Measurements from ENCODE around the gene PACSIN3. TPM values are rescaled to one million over a fixed set of nuclear protein-coding genes. Genes with fewer than 3 reads are reported as not detected.

PACSIN3 gene
- total RNA-seq, 2 donors from 2014 or later = 48.0 to 66.6 TPM

- Histone ChIP-seq H3K36me3 (ENCODE audit: control insufficient read depth, insufficient read depth, low read length) (peaks cover 19% of the 10 kb centered on the region), H3K4me3 (ENCODE audit: low read length) (no peak overlapping the region), H3K9ac (ENCODE audit: extremely low read depth, low read length, poor library complexity, severe bottlenecking) (no peak overlapping the region), H3K27ac (ENCODE audit: low read depth, low read length) (no peak overlapping the region), H3K9me3 (ENCODE audit: control insufficient read depth, low read length) (no peaks in the 10 kb centered on the region), H3K4me1 (ENCODE audit: control insufficient read depth, insufficient read depth, low read length) (no peaks in the 10 kb centered on the region), H3K27me3 (ENCODE audit: control insufficient read depth, insufficient read depth, low read length, poor library complexity, severe bottlenecking) (no peaks in the 10 kb centered on the region)
- H3K36me3 Mint-ChIP-seq (ENCODE audit: low read depth) = peaks cover 24% of the 10 kb centered on the region
- H3K27me3 Mint-ChIP-seq (ENCODE audit: insufficient read depth) = no peaks in the 10 kb centered on the region
- no peaks in the 10 kb centered on the region for H3K9me3 Mint-ChIP-seq
- H3K4me1 Mint-ChIP-seq = no peaks in the 10 kb centered on the region
- no peak for TF ChIP-seq CTCF (conservative IDR thresholded peaks at IDR 0.05)
- WGBS, 2 experiments (ENCODE audit: insufficient coverage in 1 of 2, insufficient read length in 1 of 2) = 88 to 97% methylated on average over 4 to 6 of the region's 7 CpGs
- DNase-seq = no peak
- H3K27ac Mint-ChIP-seq = no peak overlapping the region
- H3K4me3 Mint-ChIP-seq = no peak overlapping the region
Observed at GRCh38 chr11:47225552-47226400, 39.5 kb upstream of the PACSIN3 start.

GRCh38 chr11:47222696-47223095 lies 36.5 kb upstream of the PACSIN3 start:
- H3K27ac Mint-ChIP-seq = no peak overlapping the region
- no peak overlapping the region for H3K4me3 Mint-ChIP-seq
- peaks cover 24% of the 10 kb centered on the region for H3K36me3 Mint-ChIP-seq (ENCODE audit: low read depth)
- 100% methylated on average over 2 of the region's 2 CpGs for WGBS, 2 experiments (ENCODE audit: insufficient coverage in 1 of 2, insufficient read length in 1 of 2)
- Histone ChIP-seq H3K27me3 (ENCODE audit: control insufficient read depth, insufficient read depth, low read length, poor library complexity, severe bottlenecking) (no peaks in the 10 kb centered on the region), H3K27ac (ENCODE audit: low read depth, low read length) (no peak overlapping the region), H3K4me1 (ENCODE audit: control insufficient read depth, insufficient read depth, low read length) (no peaks in the 10 kb centered on the region), H3K4me3 (ENCODE audit: low read length) (no peak overlapping the region), H3K36me3 (ENCODE audit: control insufficient read depth, insufficient read depth, low read length) (peaks cover 24% of the 10 kb centered on the region), H3K9ac (ENCODE audit: extremely low read depth, low read length, poor library complexity, severe bottlenecking) (no peak overlapping the region), H3K9me3 (ENCODE audit: control insufficient read depth, low read length) (no peaks in the 10 kb centered on the region)
- H3K9me3 Mint-ChIP-seq = no peaks in the 10 kb centered on the region
- H3K4me1 Mint-ChIP-seq = no peaks in the 10 kb centered on the region
- no peak for TF ChIP-seq CTCF (conservative IDR thresholded peaks at IDR 0.05)
- no peak for DNase-seq
- no peaks in the 10 kb centered on the region for H3K27me3 Mint-ChIP-seq (ENCODE audit: insufficient read depth)

DNA sequence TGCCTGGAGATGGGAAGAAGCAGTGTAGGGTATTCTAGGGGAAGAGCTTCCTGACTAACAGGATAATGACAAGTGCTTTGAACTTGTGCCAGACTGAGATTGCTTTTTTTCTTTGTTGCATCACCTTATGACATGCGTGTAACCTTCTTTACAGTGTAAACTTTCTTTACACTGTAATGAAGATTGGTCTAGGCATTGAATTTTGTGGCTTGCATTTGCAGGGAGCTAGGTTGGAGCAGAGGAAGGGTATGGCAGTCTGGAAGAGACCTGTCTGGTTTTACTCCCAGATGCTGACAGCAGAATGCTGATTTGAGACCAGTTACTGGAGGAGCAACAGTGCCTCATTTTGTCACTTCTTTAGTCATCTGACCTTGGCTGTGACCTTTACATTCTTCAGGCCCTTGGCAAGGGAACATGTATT lies 34.2 kb upstream of the PACSIN3 start:
- DNase-seq = no peak
- Histone ChIP-seq H3K9me3 (ENCODE audit: control insufficient read depth, low read length) (no peaks in the 10 kb centered on the region), H3K36me3 (ENCODE audit: control insufficient read depth, insufficient read depth, low read length) (peaks cover 12% of the 10 kb centered on the region), H3K4me1 (ENCODE audit: control insufficient read depth, insufficient read depth, low read length) (no peaks in the 10 kb centered on the region), H3K4me3 (ENCODE audit: low read length) (no peak overlapping the region), H3K27me3 (ENCODE audit: control insufficient read depth, insufficient read depth, low read length, poor library complexity, severe bottlenecking) (no peaks in the 10 kb centered on the region), H3K27ac (ENCODE audit: low read depth, low read length) (peak overlapping the region; percentile 1), H3K9ac (ENCODE audit: extremely low read depth, low read length, poor library complexity, severe bottlenecking) (no peak overlapping the region)
- Mint-ChIP-seq H3K27me3 (ENCODE audit: insufficient read depth) (no peaks in the 10 kb centered on the region), H3K4me1 (peaks cover 7% of the 10 kb centered on the region), H3K4me3 (no peak overlapping the region), H3K36me3 (ENCODE audit: low read depth) (peaks cover 13% of the 10 kb centered on the region), H3K27ac (no peak overlapping the region), H3K9me3 (no peaks in the 10 kb centered on the region)
- TF ChIP-seq CTCF (conservative IDR thresholded peaks at IDR 0.05) = no peak
- WGBS, 2 experiments (ENCODE audit: insufficient coverage in 1 of 2, insufficient read length in 1 of 2) = 100% methylated on average over 1 of the region's 1 CpG; no CpG with 5 or more reads in 1 of the 2 experiments
